Epidermal melanocyte (primary cell): ENCODE data around the gene SMIM43.
"Not testable (repeated sequence)": the region's sequence is repeated elsewhere in the genome, so short reads cannot be mapped to it uniquely, and the experiment has no call there.

Source experiments
- DNase-seq: peaks from one replicate; pipeline ENCODE4 v3.0.0; 2011; ENCODE audit warnings: low spot score; ENCODE audit not compliant: insufficient read length

The SMIM43 gene

GRCh38 chr4:121783210-121783609, 18.2 kb upstream of the SMIM43 start:
- DNase-seq = no peak

GRCh38 chr4:121778991-121779628, 14.1 kb upstream of the SMIM43 start:
- no peak for DNase-seq

GRCh38 chr4:121777625-121778024, 12.7 kb upstream of the SMIM43 start:
- no peak for DNase-seq

GRCh38 chr4:121776610-121777401, 11.8 kb upstream of the SMIM43 start:
- no peak for DNase-seq

GRCh38 chr4:121773883-121774282, 8.9 kb upstream of the SMIM43 start:
- no peak for DNase-seq

- DNase-seq = no peak
Observed at GRCh38 chr4:121771869-121772268, 6.9 kb upstream of the SMIM43 start.

GRCh38 chr4:121769341-121769740, 4.4 kb upstream of the SMIM43 start:
- DNase-seq = no peak

- no peak for DNase-seq
Observed at GRCh38 chr4:121767166-121767565, 2.2 kb upstream of the SMIM43 start.

- no peak for DNase-seq
Observed at GRCh38 chr4:121765971-121766538, 1.1 kb upstream of the SMIM43 start.

- no peak for DNase-seq
Observed at GRCh38 chr4:121765368-121765705, 373 bp upstream of the SMIM43 start.

- no peak for DNase-seq
Observed at GRCh38 chr4:121764303-121764701, 662 bp downstream of the SMIM43 start.

GRCh38 chr4:121760205-121760604, 4.8 kb downstream of the SMIM43 start:
- DNase-seq = no peak

- DNase-seq = no peak
Observed at GRCh38 chr4:121758925-121759568, 5.9 kb downstream of the SMIM43 start.

GRCh38 chr4:121752142-121752541, 12.8 kb downstream of the SMIM43 start:
- not testable (repeated sequence) for DNase-seq

GRCh38 chr4:121749225-121749624, 15.7 kb downstream of the SMIM43 start:
- no peak for DNase-seq

- DNase-seq = no peak
Observed at GRCh38 chr4:121742794-121743193, 22.2 kb downstream of the SMIM43 start.

- no peak for DNase-seq
Observed at GRCh38 chr4:121741751-121742150, 23.2 kb downstream of the SMIM43 start.

GRCh38 chr4:121740796-121741409, 24.1 kb downstream of the SMIM43 start:
- DNase-seq = no peak

- DNase-seq = no peak
Observed at GRCh38 chr4:121739575-121739974, 25.4 kb downstream of the SMIM43 start.

- DNase-seq = no peak
Observed at GRCh38 chr4:121738780-121739535, 26.0 kb downstream of the SMIM43 start.
